ENCODE measurements around the gene EFNA3.

The EFNA3 gene

GRCh38 chr1:155078469-155079209 lies at the start of gene EFNA3:
Gene EFNA3 (plus strand): TSS chr1:155078837. CDS start chr1:155078942, 105 bp downstream.
- no peak for TF ChIP-seq CTCF (IDR thresholded peaks at IDR 0.05)
- peak within 1 kb of the TSS; percentile 68 for H3K4me3 ChIP-seq
- no peak for DNase-seq (ENCODE audit: low spot score)
- no peak within 1 kb of the TSS for H3K27ac ChIP-seq

GRCh38 chr1:155029513-155030242 lies 49.0 kb upstream of the EFNA3 start:
- TF ChIP-seq CTCF (IDR thresholded peaks at IDR 0.05), result no peak
- Histone ChIP-seq H3K27ac (no peak overlapping the region), H3K4me3 (no peak overlapping the region)
- no peak for DNase-seq (ENCODE audit: low spot score)

- TF ChIP-seq CTCF (IDR thresholded peaks at IDR 0.05), result no peak
- H3K4me3 ChIP-seq, result no peak overlapping the region
- DNase-seq (ENCODE audit: low spot score), result no peak
- no peak overlapping the region for H3K27ac ChIP-seq
Observed at GRCh38 chr1:155030243-155030795, 48.3 kb upstream of the EFNA3 start.

GRCh38 chr1:155030899-155031298 lies 47.7 kb upstream of the EFNA3 start:
- H3K27ac ChIP-seq, result no peak overlapping the region
- no peak for TF ChIP-seq CTCF (IDR thresholded peaks at IDR 0.05)
- no peak for DNase-seq (ENCODE audit: low spot score)
- H3K4me3 ChIP-seq, result no peak overlapping the region

- DNase-seq (ENCODE audit: low spot score), result no peak
- TF ChIP-seq CTCF (IDR thresholded peaks at IDR 0.05), result no peak
- no peak overlapping the region for H3K27ac ChIP-seq
- H3K4me3 ChIP-seq, result no peak overlapping the region
Observed at GRCh38 chr1:155032886-155033285, 45.8 kb upstream of the EFNA3 start.

GRCh38 chr1:155033524-155033923 lies 45.1 kb upstream of the EFNA3 start, which contains the start of the genes DCST1 and DCST2:
Gene DCST1 (plus strand): TSS chr1:155033824. CDS start chr1:155034037, 213 bp downstream.
Gene DCST2 (minus strand): TSS chr1:155033781. CDS start chr1:155033701, 80 bp downstream.
- DNase-seq (ENCODE audit: low spot score), result no peak
- H3K27ac ChIP-seq, result no peak within 1 kb of the TSS
- TF ChIP-seq CTCF (IDR thresholded peaks at IDR 0.05), result no peak
- H3K4me3 ChIP-seq, result no peak within 1 kb of the TSS

Measured in coronary artery (tissue), 2 donors.